ENCODE data around the gene TLR2. TPM values are rescaled to one million over a fixed set of nuclear protein-coding genes. Genes with fewer than 3 reads are reported as not detected.

Gene TLR2
- total RNA-seq, 2 experiments from 2014 or later, result 0.41 TPM; not detected in 1

DNA sequence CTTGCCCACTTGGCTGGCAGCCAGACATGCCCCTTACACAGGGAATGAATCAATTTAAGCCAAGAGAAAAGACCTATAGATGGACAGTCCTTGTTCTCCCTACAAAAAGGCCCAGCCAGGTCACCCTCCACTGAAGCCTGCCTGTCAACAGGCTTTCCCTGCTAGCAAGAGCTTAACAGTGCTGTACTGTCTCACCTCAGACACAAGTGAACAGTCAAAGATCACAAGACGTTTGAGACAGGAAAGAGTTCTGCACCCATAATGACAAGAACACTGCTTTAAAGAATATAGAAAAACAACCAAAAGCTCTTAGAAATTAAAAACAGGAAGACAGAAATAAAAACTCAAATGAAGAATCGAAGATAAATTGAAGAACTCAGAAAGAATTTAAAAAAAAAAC is 71.1 kb downstream of the TLR2 start:
- DNase-seq (no peak), ATAC-seq (no peak)
- CTCF ChIA-PET, result no interaction called here
- H3K4me3 Mint-ChIP-seq, result no peak overlapping the region
- peaks cover 69% of the 10 kb centered on the region for H3K27me3 Mint-ChIP-seq
- no peak overlapping the region for H3K27ac Mint-ChIP-seq
- no peaks in the 10 kb centered on the region for H3K9me3 Mint-ChIP-seq (ENCODE audit: low read depth)
- no peaks in the 10 kb centered on the region for H3K36me3 Mint-ChIP-seq
- no peaks in the 10 kb centered on the region for H3K4me1 Mint-ChIP-seq

Other genes starting within 250 kb of the TLR2 start
- 10 to 100 TPM; 29.2 to 34.0 TPM for gene TMEM131L, start 217.9 kb upstream of the TLR2 start, total RNA-seq
- not detected for gene RNF175, start 75.7 kb downstream of the TLR2 start, total RNA-seq
- gene SFRP2, start 104.8 kb downstream of the TLR2 start, total RNA-seq, result not detected